NCI-H510A treated with DMSO at 0.1 percent for 48 hours (cell line): ENCODE results near the gene PTTG1IP.

Experiments used
- DNase-seq: peaks from one replicate; lab custom pipeline; 2025; lab: John Stamatoyannopoulos, UW

PTTG1IP gene

DNA sequence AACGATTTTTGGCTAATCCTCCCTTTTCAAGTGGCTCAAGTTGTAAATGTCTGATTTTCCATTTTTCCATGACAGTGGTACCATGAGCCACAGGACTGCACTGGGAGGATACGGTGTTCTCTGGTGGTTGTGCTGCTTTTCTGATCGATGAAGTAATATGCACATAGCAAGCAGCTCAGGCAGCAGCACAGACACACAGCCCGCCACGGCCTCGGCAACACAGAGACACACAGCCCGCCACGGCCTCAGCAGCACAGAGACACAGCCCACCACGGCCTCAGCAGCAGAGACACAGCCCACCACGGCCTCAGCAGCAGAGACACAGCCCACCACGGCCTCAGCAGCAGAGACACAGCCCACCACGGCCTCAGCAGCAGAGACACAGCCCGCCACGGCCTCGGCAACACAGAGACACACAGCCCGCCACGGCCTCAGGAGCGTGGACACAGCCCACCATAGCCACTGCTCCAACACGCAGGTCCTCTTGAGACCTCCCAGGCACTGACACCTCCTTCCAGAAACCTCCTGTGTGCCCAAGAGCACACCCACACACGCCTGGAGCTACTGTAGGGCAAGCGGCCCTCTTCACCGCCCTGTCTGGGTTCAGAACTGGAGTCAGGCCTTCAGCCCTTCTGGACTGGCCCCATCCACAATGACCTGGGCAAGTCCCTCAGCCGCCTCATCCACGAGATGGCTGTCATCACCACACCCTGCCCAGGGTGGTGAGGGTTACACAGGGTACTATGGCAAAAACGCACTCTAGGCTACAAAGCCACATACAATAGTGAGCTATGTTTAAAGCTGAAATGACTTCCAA, 10.4 kb downstream of the PTTG1IP start:
- no peak for DNase-seq

GRCh38 chr21:44858791-44859190, 14.7 kb downstream of the PTTG1IP start:
- no peak for DNase-seq

- no peak for DNase-seq
These were observed 15.2 kb downstream of the PTTG1IP start for GRCh38 chr21:44858291-44858690.

DNA sequence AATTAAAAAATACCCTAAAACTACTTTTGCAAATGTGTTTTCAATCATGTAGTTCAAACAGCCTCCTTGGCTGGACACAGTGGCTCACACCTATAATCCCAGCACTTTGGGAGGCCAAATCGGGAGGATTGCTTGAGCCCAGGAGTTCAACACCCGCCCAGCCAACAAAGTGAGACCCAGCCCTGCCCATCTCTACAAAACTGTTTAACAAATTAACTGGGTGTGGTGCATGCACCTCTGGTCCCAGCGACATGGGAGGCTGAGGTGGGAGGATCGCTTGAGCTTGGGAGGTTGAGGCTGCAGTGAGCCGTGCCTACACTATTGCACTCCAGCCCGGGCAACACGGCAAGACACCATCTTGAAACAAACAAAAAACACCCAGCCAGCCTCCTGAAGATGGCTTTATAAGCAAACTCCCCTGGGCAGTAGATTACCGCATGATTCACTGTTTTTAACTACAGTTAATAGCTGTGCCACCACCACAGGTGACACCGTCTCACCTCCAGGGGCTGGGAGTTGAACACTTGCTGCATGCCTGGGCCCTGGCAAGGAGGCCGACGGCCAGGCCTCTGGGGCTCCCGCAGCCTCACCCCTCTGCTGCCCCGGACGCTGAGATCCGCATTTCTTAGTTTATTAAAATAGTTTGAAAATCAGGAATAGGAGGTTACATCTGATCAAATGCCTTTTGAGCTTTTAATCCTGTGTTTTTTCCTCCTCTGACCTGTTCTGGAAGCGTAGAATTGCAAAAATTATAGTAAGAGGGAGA, 16.2 kb downstream of the PTTG1IP start:
- no peak for DNase-seq

DNA sequence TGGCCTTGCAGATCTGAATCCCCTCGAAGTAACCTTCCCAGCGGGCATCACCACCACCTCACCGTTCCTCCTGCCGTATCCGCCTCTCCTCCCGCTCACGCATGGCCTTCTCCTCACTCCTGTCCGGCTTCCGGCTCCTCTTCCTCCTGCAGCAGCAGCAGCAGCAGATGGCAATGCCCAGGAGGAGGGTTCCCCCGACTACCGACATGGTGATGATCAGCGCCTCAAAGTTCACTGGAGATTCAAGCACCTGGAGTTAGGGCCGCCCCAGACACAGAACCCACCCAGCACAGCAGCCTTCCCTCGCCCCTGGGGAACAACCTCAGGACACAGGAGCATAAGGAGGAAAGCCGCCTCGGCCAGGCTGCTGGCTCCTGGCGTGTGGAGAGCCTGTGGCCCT, 17.4 kb downstream of the PTTG1IP start:
- DNase-seq, result no peak

DNA sequence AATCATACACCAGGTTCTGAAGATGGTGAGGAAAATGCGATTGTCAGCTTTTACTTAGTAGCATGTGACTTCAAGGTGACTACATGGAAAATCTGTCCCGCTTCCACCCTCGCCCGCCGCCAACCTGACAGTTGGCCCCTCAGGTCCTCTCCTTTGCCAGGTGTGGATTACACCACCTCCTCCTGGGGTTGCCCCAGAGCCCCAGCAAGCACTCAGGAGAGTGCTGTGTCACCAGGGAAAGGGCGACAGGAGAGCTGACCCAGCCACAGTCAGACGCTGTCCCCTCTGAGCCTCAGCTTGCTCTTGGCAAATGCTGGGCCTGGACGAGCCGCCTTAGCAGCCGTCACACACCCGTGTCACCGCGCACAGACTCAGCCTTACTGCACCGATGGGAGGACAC, 17.9 kb downstream of the PTTG1IP start:
- no peak for DNase-seq

DNA sequence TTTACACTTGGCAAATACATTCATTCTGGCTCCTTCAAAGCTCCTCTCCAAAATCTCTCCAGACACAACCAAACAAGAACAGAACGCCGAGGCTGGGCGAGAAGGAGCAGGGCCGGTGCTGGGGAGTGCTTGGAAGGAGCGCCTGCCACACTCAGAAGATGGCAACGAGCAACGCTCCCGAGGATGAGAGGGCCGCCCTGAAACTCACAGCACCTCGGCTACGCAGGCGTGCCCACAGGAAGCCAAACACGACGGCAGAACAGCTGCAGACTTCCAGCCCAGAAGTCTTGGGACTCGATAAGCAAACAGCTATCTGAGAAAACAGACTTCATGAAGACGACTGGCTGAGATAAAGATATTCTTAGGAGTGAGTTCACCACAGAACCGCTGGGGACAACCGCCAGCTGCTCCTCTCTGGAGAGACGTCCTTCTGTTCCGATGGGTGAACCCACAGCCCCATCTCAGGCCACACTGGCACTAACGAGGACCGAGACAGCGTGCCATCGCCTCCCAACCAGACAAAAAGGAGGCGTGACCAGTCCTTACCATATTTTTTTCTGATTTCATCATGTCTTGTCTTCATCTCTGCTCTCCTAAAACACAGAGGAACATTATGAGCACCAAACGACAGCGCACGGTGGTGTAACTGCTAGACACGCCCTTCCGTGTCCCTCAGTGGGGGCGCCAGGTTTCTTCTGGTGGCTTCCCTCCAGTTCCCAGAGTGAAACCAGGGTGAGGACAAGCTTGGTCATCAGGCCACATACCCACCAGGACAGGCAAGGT, 18.6 kb downstream of the PTTG1IP start:
- DNase-seq, result no peak

GRCh38 chr21:44854391-44854663, 19.2 kb downstream of the PTTG1IP start:
- no peak for DNase-seq

DNA sequence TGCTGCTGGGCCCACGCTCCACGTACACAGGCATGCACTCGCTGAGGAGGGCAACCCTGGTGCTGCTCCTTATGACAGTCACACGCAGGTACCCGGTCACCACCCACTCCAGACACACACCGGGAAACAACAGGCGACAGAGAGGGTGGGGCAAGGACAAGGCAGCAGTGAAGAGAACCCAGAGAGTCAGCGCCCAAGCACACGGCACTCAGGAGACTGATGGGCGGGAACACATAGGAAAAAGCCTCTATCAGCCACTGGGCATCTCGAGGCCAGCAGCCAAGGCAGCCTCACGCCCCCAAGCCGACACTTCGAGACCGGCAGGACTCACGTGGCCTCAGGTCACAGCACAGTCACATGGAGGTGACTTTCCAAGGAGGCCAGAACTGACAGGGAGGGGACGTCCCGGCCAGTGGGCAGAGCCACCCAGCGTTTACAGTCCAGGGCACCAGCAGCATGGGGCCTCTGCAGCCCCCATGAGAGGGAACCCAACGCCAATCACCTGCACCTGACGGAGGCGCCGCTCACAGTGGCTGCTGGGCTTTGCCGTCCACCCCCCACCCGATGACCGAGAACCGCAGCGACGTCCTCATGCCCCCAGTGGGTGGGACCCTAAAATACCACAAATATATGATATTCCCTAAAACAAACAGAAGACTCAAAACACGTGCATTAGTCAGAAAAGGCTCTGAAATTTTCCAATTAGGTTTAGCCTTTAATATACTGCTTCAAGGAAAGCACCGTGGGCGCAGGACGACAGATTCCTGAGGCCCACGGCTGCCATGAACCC, 19.7 kb downstream of the PTTG1IP start:
- DNase-seq, result no peak

GRCh38 chr21:44850905-44851657, 22.4 kb downstream of the PTTG1IP start:
- DNase-seq, result no peak

DNA sequence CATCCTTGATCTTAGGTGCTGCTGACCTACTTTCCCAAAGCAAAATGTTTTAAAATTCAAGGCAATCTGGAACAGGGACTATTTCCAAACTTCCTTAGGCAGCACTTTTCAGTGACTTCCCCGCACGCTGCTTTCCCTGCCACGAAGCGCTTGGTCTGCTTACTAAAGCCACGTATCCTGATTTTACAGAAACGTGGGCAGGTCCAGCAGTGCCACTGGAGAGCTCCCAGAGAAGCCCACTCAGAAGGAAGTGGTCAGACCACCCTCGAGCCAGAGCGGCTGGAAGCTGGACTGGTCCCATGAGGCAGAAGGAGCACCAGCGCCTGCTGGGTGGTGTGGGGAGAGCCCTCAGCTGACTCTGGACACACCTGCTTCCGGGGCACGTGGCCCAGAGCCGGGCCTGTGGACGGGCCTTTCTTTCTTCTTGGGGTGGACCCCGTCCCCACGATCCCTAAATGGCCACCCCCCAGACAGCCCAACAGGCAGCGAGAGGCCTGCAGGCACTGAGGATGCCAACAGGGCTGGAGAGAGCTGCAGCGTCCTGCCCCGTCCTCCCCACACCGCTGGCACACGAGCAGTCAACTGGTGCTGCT, 23.2 kb downstream of the PTTG1IP start:
- no peak for DNase-seq

DNA sequence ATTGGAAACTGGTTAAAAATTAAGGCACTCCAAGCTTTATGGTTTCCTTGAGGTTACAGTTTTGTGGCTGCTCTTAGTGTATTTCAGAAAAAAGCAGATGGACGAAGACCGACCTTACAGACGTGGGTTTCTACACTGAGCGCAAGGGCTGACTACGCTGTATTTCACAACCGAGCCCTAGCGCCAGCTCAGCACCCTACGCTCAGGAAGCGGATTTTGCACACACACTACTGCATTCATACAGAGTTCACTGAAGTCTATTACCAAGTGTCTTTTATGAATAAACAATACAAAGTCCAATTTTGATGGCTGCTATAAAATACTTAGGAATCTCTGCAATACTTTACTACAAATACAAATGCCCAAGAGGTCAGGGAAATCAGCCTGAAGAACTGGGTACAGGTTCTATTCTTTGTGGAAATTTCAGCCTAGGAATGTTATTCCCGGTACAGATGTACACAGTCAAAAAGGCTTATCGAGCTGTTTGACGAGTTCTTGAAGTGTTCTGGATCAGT, 23.8 kb downstream of the PTTG1IP start:
- DNase-seq, result no peak

GRCh38 chr21:44848821-44849521, 24.5 kb downstream of the PTTG1IP start:
- no peak for DNase-seq

DNA sequence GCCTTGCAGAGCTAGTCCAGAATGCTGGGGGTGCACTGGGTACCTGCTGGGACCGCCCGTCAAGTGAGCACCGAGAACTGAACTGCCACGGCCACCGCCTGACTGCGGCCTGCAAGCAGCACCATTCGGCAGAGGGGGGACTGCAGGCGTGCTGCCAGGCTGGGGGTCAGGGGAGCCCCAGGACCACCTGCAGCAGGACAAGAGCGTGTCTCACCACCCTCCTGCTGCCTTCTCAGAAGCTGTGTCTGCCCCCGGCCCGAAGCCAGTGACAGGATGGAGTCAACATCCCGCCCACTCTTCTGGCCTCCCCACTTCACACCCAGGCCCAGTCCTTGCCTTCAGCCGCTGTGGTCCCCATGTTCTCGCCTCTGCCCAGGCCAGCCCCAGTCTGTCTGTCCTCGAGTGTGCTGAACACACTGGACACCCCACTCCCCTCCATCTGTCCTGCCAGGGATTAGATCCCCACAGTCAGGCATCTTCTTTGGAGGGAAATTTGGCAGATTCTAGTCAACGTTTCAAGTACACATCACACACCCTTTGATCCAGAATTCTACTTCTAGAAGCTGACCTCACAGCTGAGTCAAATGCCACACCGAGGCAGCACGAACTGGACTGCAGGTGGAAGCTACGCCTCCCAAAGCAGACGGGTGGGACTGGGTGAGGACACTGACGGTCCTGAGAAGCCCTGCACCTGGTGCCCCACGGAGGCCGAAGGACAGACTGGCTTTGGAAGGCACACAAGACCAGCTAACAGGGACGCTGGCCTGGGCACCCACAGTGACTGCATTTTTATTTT, 26.0 kb downstream of the PTTG1IP start:
- no peak for DNase-seq

- no peak for DNase-seq
These were observed 26.8 kb downstream of the PTTG1IP start for GRCh38 chr21:44846485-44847260.

DNA sequence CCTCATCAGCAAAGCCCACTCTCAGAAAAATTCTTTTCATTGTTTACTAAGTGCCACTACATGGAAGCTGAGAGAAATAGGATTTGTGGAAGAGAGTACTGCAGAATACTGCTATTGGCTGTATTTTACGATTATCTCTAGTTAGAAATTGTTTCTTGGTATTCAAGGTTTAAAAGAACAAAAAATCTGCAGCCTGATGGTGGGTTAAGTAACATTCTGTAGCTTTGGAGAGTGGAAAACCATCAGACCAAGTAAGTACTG, 27.3 kb downstream of the PTTG1IP start:
- no peak for DNase-seq

DNA sequence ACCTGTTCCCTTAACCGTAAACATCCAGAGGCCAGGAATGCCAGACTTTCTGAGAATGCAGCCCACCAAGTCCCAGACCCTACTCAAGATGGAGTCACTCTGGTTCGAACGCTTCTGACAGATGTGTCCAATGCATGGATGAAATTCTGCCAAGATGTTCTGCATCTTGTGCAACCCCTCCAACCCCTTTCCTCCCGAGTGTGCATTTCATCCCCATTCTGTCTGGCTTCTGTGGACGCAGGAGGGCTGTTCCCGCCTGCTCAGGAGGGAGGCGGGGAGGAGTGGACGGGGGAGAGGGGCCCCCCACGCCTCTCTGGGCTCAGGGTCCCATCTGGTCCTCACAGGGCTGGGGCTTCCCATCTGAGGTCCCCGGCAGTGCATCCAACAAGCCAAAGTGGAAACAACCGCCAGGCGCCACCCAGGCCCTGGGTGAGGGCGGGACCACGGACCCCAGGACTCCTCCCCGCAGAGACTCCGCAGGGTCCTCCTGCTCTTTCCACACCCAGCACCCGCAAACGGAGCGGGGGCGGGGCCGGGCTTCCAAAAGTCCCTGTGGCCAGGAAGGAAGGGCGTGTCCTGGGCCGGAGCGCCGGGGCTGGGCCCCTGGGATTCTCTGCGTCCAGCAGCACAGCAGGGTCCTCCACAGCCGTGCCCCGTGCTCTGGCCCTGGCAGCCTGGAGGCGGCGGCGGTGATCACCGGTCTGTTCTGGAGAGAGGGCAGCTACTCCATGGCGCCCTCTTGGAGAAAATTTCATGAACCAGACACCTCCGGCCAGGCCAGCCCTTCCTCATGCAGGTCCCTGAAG, 27.9 kb downstream of the PTTG1IP start:
- no peak for DNase-seq

DNA sequence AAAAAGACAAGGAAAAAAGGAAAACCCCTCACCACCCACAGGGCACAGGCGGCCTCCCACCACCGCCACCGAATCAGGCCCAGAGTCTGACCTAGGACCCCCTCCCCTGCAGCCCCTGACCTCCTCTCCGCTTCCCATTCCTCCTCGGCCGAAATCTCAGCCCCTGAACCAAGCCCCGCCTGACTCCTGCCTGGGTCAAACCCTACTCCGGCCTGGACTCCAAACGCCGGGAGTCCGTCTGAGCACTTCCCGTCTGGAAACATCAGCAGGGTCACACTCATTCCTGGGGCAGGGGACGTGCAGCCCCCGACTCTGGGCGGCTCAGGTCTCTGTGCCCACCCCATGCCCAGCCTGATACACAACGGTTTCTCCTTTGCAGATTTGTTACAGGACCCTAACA, 29.2 kb downstream of the PTTG1IP start:
- no peak for DNase-seq
